ENCODE results near the gene TMEM114. TPM values are rescaled to one million over a fixed set of nuclear protein-coding genes. Genes with fewer than 3 reads are reported as not detected.

The TMEM114 gene
- total RNA-seq, 1 experiment from 2014 or later = not detected

DNA sequence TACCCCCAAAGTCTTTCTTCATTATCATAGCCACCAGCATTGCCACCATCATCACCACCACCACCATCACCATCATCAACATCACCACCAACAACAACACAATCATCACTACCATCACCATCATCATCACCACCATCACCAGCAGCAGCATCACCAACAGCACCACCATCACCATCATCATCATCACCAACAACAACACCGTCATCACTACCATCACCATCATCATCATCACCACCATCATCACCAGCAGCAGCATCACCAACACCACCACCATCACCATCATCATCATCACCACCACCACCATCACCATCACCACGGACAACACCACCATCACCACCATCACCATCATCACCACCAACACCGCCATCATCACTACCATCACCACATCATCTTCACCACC is 500 bp upstream of the TMEM114 start:
- ChIA-PET CTCF (no interaction called here), POLR2A (no interaction called here), RAD21 (ENCODE audit: low non-redundant PET in 1 of 2, low total read pairs in 2 of 2, uncharacterized antibody in 2 of 2, unreplicated experiment in 2 of 2) (no interaction called here)
- peaks cover 5% of the 10 kb centered on the region; the same call in 1 of the 2 replicates for H3K27me3 ChIP-seq (ENCODE audit: insufficient read depth, low read length)
- H3K27ac ChIP-seq (ENCODE audit: low read depth, low read length) = no peak overlapping the region
- H3K36me3 ChIP-seq (ENCODE audit: control insufficient read depth in 1 of 2, insufficient read depth in 2 of 2, low read length in 2 of 2) = no peaks in the 10 kb centered on the region
- no peak overlapping the region for H3K4me2 ChIP-seq (ENCODE audit: low read length)
- H4K20me1 ChIP-seq (ENCODE audit: insufficient read depth) = no peaks in the 10 kb centered on the region
- H3K9ac ChIP-seq (ENCODE audit: low read length) = no peak overlapping the region
- H3K4me3 ChIP-seq (replicated peaks in 1 of 2; ENCODE audit: low read depth in 1 of 2, low read length in 2 of 2) = no peak overlapping the region
- intact Hi-C loops (cut with micrococcal nuclease) = no loop called here
- no peak for DNase-seq (ENCODE audit: low read depth, low spot score)
- no peaks in the 10 kb centered on the region for H3K4me1 ChIP-seq (ENCODE audit: control insufficient read depth in 1 of 2, insufficient read depth in 2 of 2, low read length in 2 of 2)
- no peaks in the 10 kb centered on the region for H3K9me3 ChIP-seq (ENCODE audit: control insufficient read depth in 1 of 2, insufficient read depth in 1 of 2, low read depth in 1 of 2, low read length in 2 of 2)
- no peaks in the 10 kb centered on the region for H3K9me2 ChIP-seq (ENCODE audit: insufficient read depth)
- H3K79me2 ChIP-seq (ENCODE audit: insufficient read depth, low read length) = no peaks in the 10 kb centered on the region
- H2AFZ ChIP-seq (ENCODE audit: low read depth, low read length, poor library complexity, severe bottlenecking) = no peak overlapping the region
- TF ChIP-seq ZFX (IDR thresholded peaks at IDR 0.05) = no peak
- no peak for TF ChIP-seq POLR2AphosphoS5 (IDR thresholded peaks at IDR 0.05; ENCODE audit: low read depth, low read length)
- no peak for ATAC-seq
- no TSS peak for BruUV-seq (replicated peaks)

DNA sequence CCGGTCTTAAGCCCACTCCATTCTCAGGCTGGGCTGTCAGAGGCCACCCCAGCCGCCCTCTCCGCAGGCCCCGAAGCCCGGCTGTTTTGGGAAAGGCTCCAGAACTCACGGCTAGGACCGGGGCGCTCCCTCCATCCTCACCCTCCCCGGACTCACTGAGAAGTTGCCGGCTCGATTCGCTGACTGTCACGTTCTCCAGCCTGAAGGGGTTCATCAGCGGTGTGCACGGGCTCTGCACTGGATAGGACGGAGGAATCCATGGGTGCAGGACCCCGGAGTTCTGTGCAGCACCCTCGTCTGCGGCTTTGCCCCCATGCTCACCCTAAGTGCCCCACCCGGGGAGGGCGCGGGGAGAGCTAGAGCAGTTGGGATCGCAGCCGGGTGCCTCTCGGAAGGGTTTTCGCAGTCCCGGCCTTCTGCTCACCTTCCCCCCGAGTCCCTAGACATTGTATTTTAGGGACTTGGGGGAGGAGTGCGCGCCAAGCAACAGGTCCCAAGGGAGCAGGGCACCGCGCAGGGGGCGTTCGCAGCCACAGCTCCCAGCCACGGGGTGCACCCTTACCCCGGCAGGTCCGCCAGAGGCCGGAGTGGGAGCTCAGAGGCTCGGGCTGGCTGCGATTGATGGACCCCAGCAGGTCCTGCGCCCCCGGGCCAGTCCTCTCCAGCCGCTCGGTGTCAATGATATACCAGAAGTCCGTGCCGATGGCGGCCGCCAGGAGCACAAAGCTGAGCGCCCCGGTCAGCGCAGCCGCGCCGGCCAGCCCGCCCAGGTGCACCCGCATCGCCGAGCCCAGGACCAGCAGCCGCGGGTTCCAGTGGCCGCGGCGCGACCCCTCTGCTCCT is 1.0 kb downstream of the TMEM114 start:
- H3K4me2 ChIP-seq (ENCODE audit: low read length) = no peak overlapping the region
- H3K4me1 ChIP-seq (ENCODE audit: control insufficient read depth in 1 of 2, insufficient read depth in 2 of 2, low read length in 2 of 2) = 0 out of 4 replicates have a peak, but pooled peaks cover 0 to 1% of the 10 kb centered on the region in 2 experiments
- no peaks in the 10 kb centered on the region for H3K9me2 ChIP-seq (ENCODE audit: insufficient read depth)
- H3K4me3 ChIP-seq (replicated peaks in 1 of 2; ENCODE audit: low read depth in 1 of 2, low read length in 2 of 2) = no peak overlapping the region
- H3K79me2 ChIP-seq (ENCODE audit: insufficient read depth, low read length) = no peaks in the 10 kb centered on the region
- no peaks in the 10 kb centered on the region for H3K9me3 ChIP-seq (ENCODE audit: control insufficient read depth in 1 of 2, insufficient read depth in 1 of 2, low read depth in 1 of 2, low read length in 2 of 2)
- POLR2A ChIA-PET = no interaction called here
- peaks cover 5% of the 10 kb centered on the region; the same call in 1 of the 2 replicates for H3K27me3 ChIP-seq (ENCODE audit: insufficient read depth, low read length)
- no peaks in the 10 kb centered on the region for H3K36me3 ChIP-seq (ENCODE audit: control insufficient read depth in 1 of 2, insufficient read depth in 2 of 2, low read length in 2 of 2)
- no TSS peak for BruUV-seq (replicated peaks)
- H3K27ac ChIP-seq (ENCODE audit: low read depth, low read length) = no peak overlapping the region
- RAD21 ChIA-PET (ENCODE audit: low non-redundant PET in 1 of 2, low total read pairs in 2 of 2, uncharacterized antibody in 2 of 2, unreplicated experiment in 2 of 2) = no interaction called here
- no peak for TF ChIP-seq EZH2phosphoT487 (IDR thresholded peaks at IDR 0.05; ENCODE audit: borderline replicate concordance)
- TF ChIP-seq POLR2A (IDR thresholded peaks at IDR 0.05; ENCODE audit: borderline replicate concordance, extremely low read depth, insufficient read depth, insufficient read length) = no peak
- TF ChIP-seq ZFX (IDR thresholded peaks at IDR 0.05) = no peak
- no peak overlapping the region for H2AFZ ChIP-seq (ENCODE audit: low read depth, low read length, poor library complexity, severe bottlenecking)
- no peaks in the 10 kb centered on the region for H4K20me1 ChIP-seq (ENCODE audit: insufficient read depth)
- no peak overlapping the region for H3K9ac ChIP-seq (ENCODE audit: low read length)
- CTCF ChIA-PET = no interaction called here
- ATAC-seq (no peak), DNase-seq (ENCODE audit: low read depth, low spot score) (no peak)
- intact Hi-C loops (cut with micrococcal nuclease) = no loop called here

Measured in HCT116 (cell line).